ENCODE data around the gene KLHL2. TPM values are rescaled to one million over a fixed set of nuclear protein-coding genes. Genes with fewer than 3 reads are reported as not detected.

KLHL2 gene
- total RNA-seq, 2 donors from 2014 or later, result 32.1 to 35.1 TPM

Other genes starting within 250 kb of the KLHL2 start
- gene TRIM61, start 229.9 kb upstream of the KLHL2 start, total RNA-seq, result 1 to 10 TPM; 1.1 TPM
- not detected for gene TRIM60, start 175.6 kb upstream of the KLHL2 start, total RNA-seq
- not detected for gene TRIM75, start 153.7 kb upstream of the KLHL2 start, total RNA-seq
- gene TMEM192, start 94.7 kb upstream of the KLHL2 start, total RNA-seq, result 10 to 100 TPM in 1 of 2 donors, 1 to 10 TPM in 1; 8.2 to 11.5 TPM
- gene MSMO1, start 120.1 kb downstream of the KLHL2 start, total RNA-seq, result 10 to 100 TPM; 58.2 to 65.5 TPM
- gene CPE, start 171.4 kb downstream of the KLHL2 start, total RNA-seq, result not detected

Measured in activated naive CD4-positive, alpha-beta T cell treated with anti-CD3 and anti-CD28 coated beads, Interleukin-2, amount 50 U/mL, for 72 hours (primary cell).